A549 (cell line): ENCODE results near the gene OTUD7B. TPM values are rescaled to one million over a fixed set of nuclear protein-coding genes. Genes with fewer than 3 reads are reported as not detected.

Experiments
- ATAC-seq, 2 experiments: fragments of 200-7000 bp in 1 of 2; fragments of >200 bp in 1 of 2; cut with Nextera tagmentation in 1 of 2; cut with Tn5 transposase in 1 of 2; 3 replicates each; pipeline versions ENCODE4 v1.8.0 to v1.9.1; 2018 to 2020; ENCODE audit warnings: mild to moderate bottlenecking in 1 of 2, moderate library complexity in 1 of 2
- CTCF ChIA-PET: fragments of 300-600 bp; sonication (Branson Sonifier 250); formaldehyde crosslinking; extraction: SDS; loops from one replicate; lab custom pipeline; 2021; ENCODE audit warnings: antibody characterized with exemption, inconsistent platforms; lab: Yijun Ruan, JAX
- POLR2A ChIA-PET: fragments of 350-600 bp; formaldehyde crosslinking; extraction: SDS; loops from one replicate; lab custom pipeline; 2021; ENCODE audit warnings: antibody characterized with exemption, inconsistent platforms; lab: Yijun Ruan, JAX
- DNase-seq, 2 experiments: peaks; one replicate each; pipeline versions ENCODE4 v3.0.0 to v3.0.0-alpha.2; 2011 to 2016; ENCODE audit warnings: low read depth in 1 of 2, low spot score in 1 of 2
- FAIRE-seq: peaks from 2 replicates; lab custom pipeline; 2011; peaks lifted over from hg19 to GRCh38; lab: Jason Lieb, UNC
- H3K27ac ChIP-seq, 2 experiments: fragments of >200 bp; sonication (Bioruptor Twin); formaldehyde crosslinking; 3 replicates each; pipeline ENCODE4 v1.5.1; 2016 to 2017
- H3K4me1 ChIP-seq: fragments of >200 bp; sonication (Bioruptor Twin); formaldehyde crosslinking; 3 replicates; pipeline ENCODE4 v1.6.1; 2016
- H3K4me2 ChIP-seq: fragments of >200 bp; sonication (Bioruptor Twin); formaldehyde crosslinking; 3 replicates; pipeline ENCODE4 v1.6.1; 2016
- H3K4me3 ChIP-seq: fragments of >200 bp; sonication (Bioruptor Twin); formaldehyde crosslinking; 3 replicates; pipeline ENCODE4 v1.5.1; 2016
- H3K9me3 ChIP-seq: fragments of >200 bp; sonication (Bioruptor Twin); formaldehyde crosslinking; 3 replicates; pipeline ENCODE4 v1.6.1; 2016
- BCL3 ChIP-seq: fragments of >200 bp; sonication (Bioruptor Twin); formaldehyde crosslinking; IDR thresholded peaks from 3 replicates; pipeline ENCODE4 v1.6.1; 2016
- CHD2 ChIP-seq: fragments of 150-350 bp; IDR thresholded peaks from 2 replicates; pipeline ENCODE4 v1.6.1; 2014; ENCODE audit warnings: low read length; ENCODE audit not compliant: partially characterized antibody
- FOSB ChIP-seq: fragments of 250-450 bp; sonication (Bioruptor Pico); IDR thresholded peaks from 2 replicates; pipeline ENCODE4 v1.5.0; 2020; ENCODE audit warnings: mild to moderate bottlenecking, moderate library complexity
- FOXS1 ChIP-seq: fragments of 250-450 bp; sonication (Bioruptor Pico); IDR thresholded peaks from 2 replicates; pipeline ENCODE4 v1.5.0; 2020; ENCODE audit warnings: mild to moderate bottlenecking, moderate library complexity
- GATA3 ChIP-seq: IDR thresholded peaks from 2 replicates; pipeline ENCODE4 v1.6.1; 2012; ENCODE audit warnings: borderline replicate concordance
- HDAC2 ChIP-seq: fragments of 200-600 bp; sonication (generic); IDR thresholded peaks from 2 replicates; pipeline ENCODE4 v1.6.1; 2016
- HOXB5 ChIP-seq: fragments of 250-450 bp; sonication (Bioruptor Pico); IDR thresholded peaks from 2 replicates; pipeline ENCODE4 v1.5.0; 2020; ENCODE audit warnings: mild to moderate bottlenecking, moderate library complexity
- JUN ChIP-seq, 2 experiments: fragments of >200 bp; sonication (Bioruptor Twin); formaldehyde crosslinking; IDR thresholded peaks; 2 replicates in 1 of 2; 3 replicates in 1 of 2; pipeline ENCODE4 v1.6.1; 2016 to 2017
- MAFK ChIP-seq: fragments of 450-650 bp; IDR thresholded peaks from 2 replicates; pipeline ENCODE4 v1.6.1; 2014; ENCODE audit not compliant: partially characterized antibody
- MAZ ChIP-seq: fragments of 150-350 bp; IDR thresholded peaks from 2 replicates; pipeline ENCODE4 v1.6.1; 2014; ENCODE audit warnings: antibody characterized with exemption, low read depth, low read length, borderline replicate concordance
- NFE2L2 ChIP-seq: fragments of 150-350 bp; conservative IDR thresholded peaks from 2 replicates; pipeline ENCODE4 v1.6.1; 2014; ENCODE audit warnings: low read length
- PBX3 ChIP-seq: IDR thresholded peaks from 2 replicates; pipeline ENCODE4 v1.6.1; 2012
- PHF8 ChIP-seq: fragments of 200-600 bp; sonication (generic); IDR thresholded peaks from 2 replicates; pipeline ENCODE4 v1.6.1; 2016; ENCODE audit warnings: low read depth, mild to moderate bottlenecking, antibody characterized with exemption, moderate library complexity, borderline replicate concordance
- POLR2A ChIP-seq: IDR thresholded peaks from 2 replicates; pipeline ENCODE4 v1.6.1; 2012; ENCODE audit warnings: mild to moderate bottlenecking, low read length
- POLR2AphosphoS2 ChIP-seq: conservative IDR thresholded peaks from 2 replicates; pipeline ENCODE4 v1.6.1; 2012; ENCODE audit warnings: low read length, improper control_type of control experiment, inconsistent platforms
- RAD21 ChIP-seq, 2 experiments: fragments of >200 bp in 1 of 2; sonication (Bioruptor Twin) in 1 of 2; formaldehyde crosslinking in 1 of 2; IDR thresholded peaks in 1 of 2; conservative IDR thresholded peaks in 1 of 2; 2 replicates in 1 of 2; 3 replicates in 1 of 2; pipeline ENCODE4 v1.6.1; 2012 to 2018; ENCODE audit warnings: inconsistent platforms in 1 of 2
- RFX5 ChIP-seq: fragments of 450-650 bp; IDR thresholded peaks from 2 replicates; pipeline ENCODE4 v1.7.1; 2014; ENCODE audit warnings: antibody characterized with exemption, mild to moderate bottlenecking, moderate library complexity
- RNF2 ChIP-seq: fragments of 200-600 bp; sonication (generic); IDR thresholded peaks from 2 replicates; pipeline ENCODE4 v1.6.1; 2016; ENCODE audit warnings: low read depth, mild to moderate bottlenecking, antibody characterized with exemption, moderate library complexity, borderline replicate concordance
- TFCP2L1 ChIP-seq: fragments of 250-450 bp; sonication (Bioruptor Pico); IDR thresholded peaks from 2 replicates; pipeline ENCODE4 v1.5.0; 2021; ENCODE audit warnings: mild to moderate bottlenecking
- USF2 ChIP-seq: fragments of 450-650 bp; IDR thresholded peaks from 2 replicates; pipeline ENCODE4 v1.6.1; 2014; ENCODE audit warnings: antibody characterized with exemption
- ZC3H11A ChIP-seq: fragments of 450-650 bp; IDR thresholded peaks from 2 replicates; pipeline ENCODE4 v1.6.1; 2014; ENCODE audit warnings: antibody characterized with exemption, mild to moderate bottlenecking
- ZNF302 ChIP-seq: fragments of 250-450 bp; sonication (Bioruptor Pico); IDR thresholded peaks from 2 replicates; pipeline ENCODE4 v1.9.0; 2021; ENCODE audit warnings: inconsistent platforms, mild to moderate bottlenecking, moderate library complexity
- WGBS: methylation state at CpG from one replicate; pipeline ENCODE4 v1.1.6; 2017; ENCODE audit errors: missing lambda C conversion rate; 5-methylcytosine and 5-hydroxymethylcytosine counted together
- polyA plus RNA-seq, 4 experiments: library from polyadenylated mRNA; depleted of rRNA in 3 of 4; stranded (reverse); fragments of >200 nt; fragmentation: RNase III in 1 of 4; extraction: RNeasy Plus Mini Kit Qiagen cat#74134 plus additional on column Dnase treatment in 1 of 4; gene quantifications; 2 replicates in 3 of 4; 3 replicates in 1 of 4; pipeline ENCODE4 v1.2.3, GENCODE V29; 2011 to 2017
- TF ChIP-seq, protein P1 (sequence below): IDR thresholded peaks from 2 replicates; pipeline ENCODE4 v1.6.1; 2012
- TF ChIP-seq, protein P2 (sequence below): IDR thresholded peaks from 2 replicates; pipeline ENCODE4 v1.6.1; 2012; ENCODE audit warnings: low read depth, borderline replicate concordance
- TF ChIP-seq, protein P3 (sequence below): fragments of >200 bp; sonication (Bioruptor Twin); formaldehyde crosslinking; IDR thresholded peaks from 2 replicates; pipeline ENCODE4 v1.6.1; 2016

OTUD7B gene
- polyA plus RNA-seq, 2 of the 4 experiments (the other 2 are of a cell fraction), result 8.0 to 12.1 TPM

DNA sequence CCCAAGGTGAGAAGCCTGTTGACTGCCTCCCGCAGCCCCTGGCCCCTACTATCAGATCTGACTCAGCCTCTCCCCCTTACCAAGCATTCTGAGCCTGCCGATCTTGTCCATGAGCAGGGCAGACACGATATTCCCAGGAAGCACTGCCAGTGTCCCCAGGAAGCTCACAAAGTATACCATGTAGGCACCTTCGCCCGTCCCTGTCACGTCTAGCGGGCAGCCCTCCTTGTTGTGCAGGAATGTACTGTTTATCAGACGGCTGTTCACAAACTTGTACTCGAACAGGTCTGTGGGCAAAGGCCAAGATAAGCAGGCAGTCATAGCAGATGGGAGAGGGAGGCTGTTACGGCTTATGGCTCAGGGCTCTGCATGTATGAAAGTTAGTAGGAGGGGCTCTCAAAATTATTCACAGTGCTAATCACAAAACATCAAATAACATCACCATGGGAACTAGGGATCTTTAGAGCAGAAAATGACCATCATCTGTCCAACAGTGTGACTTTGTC lies 103.9 kb downstream of the OTUD7B start:
- Histone ChIP-seq H3K4me1 (no peaks in the 10 kb centered on the region), H3K9me3 (no peaks in the 10 kb centered on the region), H3K27ac (no peak overlapping the region), H3K4me2 (no peak overlapping the region), H3K4me3 (no peak overlapping the region)
- DNase-seq, result no peak
- FAIRE-seq, result no peak
- ChIA-PET POLR2A (no interaction called here), CTCF (interaction anchor here (2.8 kb wide), 1 partner anchor 18 kb away, joined by 10 read pairs; a partner anchor contains a TSS)
- no peak for TF ChIP-seq NFE2L2
- TF ChIP-seq CHD2, result no peak
- 76% methylated on average over 10 of the region's 10 CpGs for WGBS
- no peak for ATAC-seq

GRCh38 chr1:149903836-149904491 lies 106.6 kb downstream of the OTUD7B start:
- Histone ChIP-seq H3K9me3 (no peaks in the 10 kb centered on the region), H3K4me3 (no peak overlapping the region), H3K4me2 (no peak overlapping the region), H3K27ac (no peak overlapping the region), H3K4me1 (peaks cover 8% of the 10 kb centered on the region)
- ATAC-seq (no peak), DNase-seq (no peak), FAIRE-seq (no peak)
- ChIA-PET CTCF (interaction anchor here (1.4 to 1.6 kb wide), 2 partner anchors 11 to 262 kb away, joined by 3 read pairs; no protein-coding TSS in a partner anchor), POLR2A (no interaction called here)
- WGBS, result 95% methylated on average over 5 of the region's 5 CpGs
- no peak for TF ChIP-seq ZC3H11A
- TF ChIP-seq TFCP2L1, result no peak
- no peak for TF ChIP-seq POLR2AphosphoS2

- POLR2A ChIA-PET, result interaction anchor here (0.6 to 2.5 kb wide), 3 partner anchors 12 to 287 kb away, joined by 3 to 19 read pairs (median 4); partner anchors contain the start of gene SF3B4
- peak; percentile 93 to 97 for DNase-seq
- peak; percentile 83 for TF ChIP-seq PHF8
- TF ChIP-seq BCL3, result peak; percentile 26; the same call in 1 of the 3 replicates
- TF ChIP-seq TFCP2L1, result 0 out of 2 replicates have a peak, but pooled peaks have one; percentile 67
- TF ChIP-seq POLR2A, result peak; percentile 80
- TF ChIP-seq, protein P1, sequence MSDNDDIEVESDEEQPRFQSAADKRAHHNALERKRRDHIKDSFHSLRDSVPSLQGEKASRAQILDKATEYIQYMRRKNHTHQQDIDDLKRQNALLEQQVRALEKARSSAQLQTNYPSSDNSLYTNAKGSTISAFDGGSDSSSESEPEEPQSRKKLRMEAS, result peak; percentile 95
- TF ChIP-seq USF2, result peak; percentile 96
- TF ChIP-seq JUN (IDR thresholded peaks at IDR 0.05), result peak; percentile 76 to 86; a peak in 3 of 5 replicates
- no peak for TF ChIP-seq HDAC2
- no peak for TF ChIP-seq GATA3
- TF ChIP-seq, protein P2, sequence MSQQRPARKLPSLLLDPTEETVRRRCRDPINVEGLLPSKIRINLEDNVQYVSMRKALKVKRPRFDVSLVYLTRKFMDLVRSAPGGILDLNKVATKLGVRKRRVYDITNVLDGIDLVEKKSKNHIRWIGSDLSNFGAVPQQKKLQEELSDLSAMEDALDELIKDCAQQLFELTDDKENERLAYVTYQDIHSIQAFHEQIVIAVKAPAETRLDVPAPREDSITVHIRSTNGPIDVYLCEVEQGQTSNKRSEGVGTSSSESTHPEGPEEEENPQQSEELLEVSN, result peak; percentile 98
- Histone ChIP-seq H3K4me2 (peak within 1 kb of the TSS; percentile 80), H3K9me3 (no peaks in the 10 kb centered on the region), H3K4me1 (peaks cover 8% of the 10 kb centered on the region), H3K4me3 (peak within 1 kb of the TSS; percentile 53), H3K27ac (peak within 1 kb of the TSS; percentile 82 to 91)
- peak; percentile 54 for FAIRE-seq
- CTCF ChIA-PET, result interaction anchor here (0.6 to 2.2 kb wide), 3 partner anchors 11 to 133 kb away, joined by 3 to 7 read pairs (median 4); a partner anchor contains a TSS
- ATAC-seq, result peak; percentile 99 to 100
- 27% methylated on average over 42 of the region's 65 CpGs for WGBS
Observed at GRCh38 chr1:149899460-149900284, 110.9 kb downstream of the OTUD7B start, which contains the start of gene BOLA1. Gene BOLA1, plus strand, starts transcription at chr1:149899568. Its CDS starts 492 bp downstream, at chr1:149900060.

GRCh38 chr1:149896575-149896974 lies 114.0 kb downstream of the OTUD7B start:
- CTCF ChIA-PET, result no interaction called here
- H3K4me3 ChIP-seq, result no peak overlapping the region
- no peaks in the 10 kb centered on the region for H3K9me3 ChIP-seq
- peaks cover 8% of the 10 kb centered on the region for H3K4me1 ChIP-seq
- FAIRE-seq (no peak), DNase-seq (no peak), ATAC-seq (no peak)
- 77% methylated on average over 4 of the region's 4 CpGs for WGBS
- H3K4me2 ChIP-seq, result no peak overlapping the region
- no peak overlapping the region for H3K27ac ChIP-seq
- POLR2A ChIA-PET, result no interaction called here
- TF ChIP-seq RFX5, result no peak
- no peak for TF ChIP-seq TFCP2L1
- TF ChIP-seq, protein P3, sequence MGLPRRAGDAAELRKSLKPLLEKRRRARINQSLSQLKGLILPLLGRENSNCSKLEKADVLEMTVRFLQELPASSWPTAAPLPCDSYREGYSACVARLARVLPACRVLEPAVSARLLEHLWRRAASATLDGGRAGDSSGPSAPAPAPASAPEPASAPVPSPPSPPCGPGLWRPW, result no peak
- TF ChIP-seq MAFK, result no peak
- no peak for TF ChIP-seq MAZ
- TF ChIP-seq FOXS1 (CRISPR knock-in tag), result no peak
- no peak for TF ChIP-seq FOSB (CRISPR knock-in tag)
- TF ChIP-seq RAD21 (conservative IDR thresholded peaks at IDR 0.05 in 1 of 2, IDR thresholded peaks at IDR 0.05 in 1 of 2), result no peak
- TF ChIP-seq PBX3, result no peak
- no peak for TF ChIP-seq ZNF302 (CRISPR knock-in tag)
- TF ChIP-seq RNF2, result no peak
- no peak for TF ChIP-seq HOXB5
